Vagina (tissue), 2 donors: ENCODE data around the gene FUCA1. TPM values are rescaled to one million over a fixed set of nuclear protein-coding genes. Genes with fewer than 3 reads are reported as not detected.

Experiments
- DNase-seq, 2 donors: peaks; one replicate each; pipeline ENCODE4 v3.0.0-alpha.2; 2017; ENCODE audit errors: extremely low spot score in 2 of 2
- H3K27ac ChIP-seq: fragments of 200-600 bp; sonication (generic); one replicate; pipeline ENCODE4 v1.5.1; 2019
- H3K27me3 ChIP-seq: fragments of 200-600 bp; sonication (generic); one replicate; pipeline ENCODE4 v1.5.1; 2019
- H3K36me3 ChIP-seq, 2 donors: fragments of 200-600 bp; sonication (generic); one replicate each; pipeline ENCODE4 v1.5.1; 2017 to 2019
- H3K4me1 ChIP-seq: fragments of 200-600 bp; sonication (generic); one replicate; pipeline ENCODE4 v1.5.1; 2019
- H3K4me3 ChIP-seq, 2 donors: fragments of 200-600 bp; sonication (generic); 1 replicate in 1 of 2; 2 replicates in 1 of 2; pipeline ENCODE4 v1.5.1; 2016 to 2019
- H3K9me3 ChIP-seq: fragments of 200-600 bp; sonication (generic); one replicate; pipeline ENCODE4 v1.5.1; 2019
- CTCF ChIP-seq, 3 experiments: fragments of 450-650 bp in 2 of 3; fragments of 200-600 bp in 1 of 3; sonication (generic) in 1 of 3; IDR thresholded peaks; one replicate each; pipeline ENCODE4 v1.5.1; 2017 to 2019; ENCODE audit warnings: antibody characterized with exemption in 3 of 3, mild to moderate bottlenecking in 2 of 3, moderate library complexity in 2 of 3
- POLR2A ChIP-seq, 2 donors: fragments of 450-650 bp; IDR thresholded peaks; one replicate each; pipeline ENCODE4 v1.6.1; 2017; ENCODE audit warnings: antibody characterized with exemption in 2 of 2, mild to moderate bottlenecking in 2 of 2, moderate library complexity in 2 of 2
- POLR2AphosphoS5 ChIP-seq, 2 donors: sonication (generic); formaldehyde crosslinking; IDR thresholded peaks; one replicate each; pipeline ENCODE4 v1.9.0; 2017; ENCODE audit warnings: antibody characterized with exemption in 2 of 2, mild to moderate bottlenecking in 2 of 2, low read depth in 1 of 2; ENCODE audit not compliant: insufficient read depth in 1 of 2
- intact Hi-C: fragments of 100-400 bp; cut with DNase I; formaldehyde crosslinking; loops from one replicate; pipeline ENCODE4 v1.15.1; 2023
- total RNA-seq: library from RNA; depleted of rRNA; stranded (reverse); fragments of >200 nt; gene quantifications from one replicate; pipeline ENCODE4 v1.2.3, GENCODE V29; 2016

FUCA1 gene
- total RNA-seq, 1 donor from 2014 or later = 10.6 TPM

GRCh38 chr1:23879809-23880208, 11.7 kb upstream of the FUCA1 start:
- H3K4me1 ChIP-seq = no peaks in the 10 kb centered on the region
- DNase-seq = no peak
- no peak overlapping the region for H3K4me3 ChIP-seq
- H3K27ac ChIP-seq = no peak overlapping the region
- TF ChIP-seq POLR2A (IDR thresholded peaks at IDR 0.05) = no peak
- TF ChIP-seq CTCF (IDR thresholded peaks at IDR 0.05) = no peak
- TF ChIP-seq POLR2AphosphoS5 (IDR thresholded peaks at IDR 0.05; ENCODE audit: insufficient read depth in 1 of 2, low read depth in 1 of 2) = no peak
- no peaks in the 10 kb centered on the region for H3K36me3 ChIP-seq
- H3K9me3 ChIP-seq = peaks cover 22% of the 10 kb centered on the region
- intact Hi-C loops = no loop called here
- H3K27me3 ChIP-seq = no peaks in the 10 kb centered on the region

GRCh38 chr1:23878668-23879067, 10.6 kb upstream of the FUCA1 start:
- Histone ChIP-seq H3K9me3 (peaks cover 22% of the 10 kb centered on the region), H3K36me3 (no peaks in the 10 kb centered on the region), H3K27me3 (no peaks in the 10 kb centered on the region), H3K4me3 (no peak overlapping the region), H3K4me1 (no peaks in the 10 kb centered on the region), H3K27ac (no peak overlapping the region)
- intact Hi-C loops = no loop called here
- TF ChIP-seq POLR2A (IDR thresholded peaks at IDR 0.05) (no peak), POLR2AphosphoS5 (IDR thresholded peaks at IDR 0.05; ENCODE audit: insufficient read depth in 1 of 2, low read depth in 1 of 2) (no peak), CTCF (IDR thresholded peaks at IDR 0.05) (no peak)
- DNase-seq = no peak

- no peaks in the 10 kb centered on the region for H3K36me3 ChIP-seq
- no peak for TF ChIP-seq POLR2A (IDR thresholded peaks at IDR 0.05)
- TF ChIP-seq POLR2AphosphoS5 (IDR thresholded peaks at IDR 0.05; ENCODE audit: insufficient read depth in 1 of 2, low read depth in 1 of 2) = no peak
- TF ChIP-seq CTCF (IDR thresholded peaks at IDR 0.05) = no peak
- intact Hi-C loops = no loop called here
These were observed 7.3 kb upstream of the FUCA1 start for GRCh38 chr1:23875382-23875781.

GRCh38 chr1:23872421-23872820, 4.3 kb upstream of the FUCA1 start:
- Histone ChIP-seq H3K4me3 (no peak overlapping the region), H3K9me3 (no peaks in the 10 kb centered on the region), H3K27ac (no peak overlapping the region), H3K36me3 (no peaks in the 10 kb centered on the region), H3K4me1 (peaks cover 11% of the 10 kb centered on the region), H3K27me3 (no peaks in the 10 kb centered on the region)
- DNase-seq = no peak
- TF ChIP-seq POLR2A (IDR thresholded peaks at IDR 0.05) (no peak), CTCF (IDR thresholded peaks at IDR 0.05) (no peak), POLR2AphosphoS5 (IDR thresholded peaks at IDR 0.05; ENCODE audit: insufficient read depth in 1 of 2, low read depth in 1 of 2) (no peak)
- intact Hi-C loops = no loop called here

More at GRCh38 chr1:23875382-23875781, 7.3 kb upstream of the FUCA1 start:
- peaks cover 22% of the 10 kb centered on the region for H3K9me3 ChIP-seq
- H3K27ac ChIP-seq = no peak overlapping the region
- H3K4me3 ChIP-seq = no peak overlapping the region
- no peaks in the 10 kb centered on the region for H3K4me1 ChIP-seq
- H3K27me3 ChIP-seq = no peaks in the 10 kb centered on the region
- DNase-seq = no peak

- intact Hi-C loops = loop anchor here (10.0 kb wide), 1 partner anchor 74 kb away; the partner anchor contains the start of gene LYPLA2
- DNase-seq = no peak
- no peaks in the 10 kb centered on the region for H3K27me3 ChIP-seq
- no peak overlapping the region for H3K27ac ChIP-seq
- H3K36me3 ChIP-seq = no peaks in the 10 kb centered on the region
- peak overlapping the region; percentile 69 to 91 for H3K4me3 ChIP-seq
- no peaks in the 10 kb centered on the region for H3K9me3 ChIP-seq
- TF ChIP-seq POLR2A (IDR thresholded peaks at IDR 0.05) = no peak
- no peak for TF ChIP-seq CTCF (IDR thresholded peaks at IDR 0.05)
- TF ChIP-seq POLR2AphosphoS5 (IDR thresholded peaks at IDR 0.05; ENCODE audit: insufficient read depth in 1 of 2, low read depth in 1 of 2) = no peak
- H3K4me1 ChIP-seq = peaks cover 29% of the 10 kb centered on the region
These were observed 961 bp upstream of the FUCA1 start for GRCh38 chr1:23869051-23869450.
